Ectodermal cell (in vitro differentiated cells): ENCODE results near the gene RADIL.

ENCODE experiments used
- H3K27ac ChIP-seq: 2 replicates; pipeline ENCODE4 v1.7.0; 2013; ENCODE audit warnings: mild to moderate bottlenecking, low read depth, low read length; ENCODE audit not compliant: insufficient read depth, poor library complexity, severe bottlenecking
- H3K27me3 ChIP-seq: 2 replicates; pipeline ENCODE4 v1.7.0; 2013; ENCODE audit warnings: mild to moderate bottlenecking, low read length; ENCODE audit not compliant: insufficient read depth, control insufficient read depth, poor library complexity, severe bottlenecking
- H3K36me3 ChIP-seq: one replicate; pipeline ENCODE4 v1.7.0; 2013; ENCODE audit warnings: low read length; ENCODE audit not compliant: control insufficient read depth, insufficient read depth
- H3K4me1 ChIP-seq: one replicate; pipeline ENCODE4 v1.7.0; 2013; ENCODE audit warnings: low read length; ENCODE audit not compliant: control insufficient read depth, insufficient read depth
- H3K4me3 ChIP-seq: 2 replicates; pipeline ENCODE4 v1.7.0; 2013; ENCODE audit warnings: low read depth, low read length, control low read depth; ENCODE audit not compliant: insufficient read depth
- H3K9me3 ChIP-seq: 2 replicates; pipeline ENCODE4 v1.7.0; 2013; ENCODE audit warnings: mild to moderate bottlenecking, low read length, moderate library complexity; ENCODE audit not compliant: control insufficient read depth
- WGBS, 2 experiments: methylation state at CpG; one replicate each; pipeline ENCODE4 v1.1.7; 2013; ENCODE audit warnings: missing lambda C conversion rate in 2 of 2; 5-methylcytosine and 5-hydroxymethylcytosine counted together

The RADIL gene

GRCh38 chr7:4871930-4872675, 11.4 kb downstream of the RADIL start:
- no peak overlapping the region for H3K4me3 ChIP-seq
- no peaks in the 10 kb centered on the region for H3K36me3 ChIP-seq
- 76 to 79% methylated on average over 19 of the region's 19 CpGs for WGBS, 2 experiments
- no peaks in the 10 kb centered on the region for H3K9me3 ChIP-seq
- no peak overlapping the region for H3K27ac ChIP-seq
- no peaks in the 10 kb centered on the region for H3K27me3 ChIP-seq
- H3K4me1 ChIP-seq, result peaks cover 4% of the 10 kb centered on the region

- H3K4me1 ChIP-seq, result peaks cover 4% of the 10 kb centered on the region
These were observed 12.3 kb downstream of the RADIL start for GRCh38 chr7:4871056-4871680.

DNA sequence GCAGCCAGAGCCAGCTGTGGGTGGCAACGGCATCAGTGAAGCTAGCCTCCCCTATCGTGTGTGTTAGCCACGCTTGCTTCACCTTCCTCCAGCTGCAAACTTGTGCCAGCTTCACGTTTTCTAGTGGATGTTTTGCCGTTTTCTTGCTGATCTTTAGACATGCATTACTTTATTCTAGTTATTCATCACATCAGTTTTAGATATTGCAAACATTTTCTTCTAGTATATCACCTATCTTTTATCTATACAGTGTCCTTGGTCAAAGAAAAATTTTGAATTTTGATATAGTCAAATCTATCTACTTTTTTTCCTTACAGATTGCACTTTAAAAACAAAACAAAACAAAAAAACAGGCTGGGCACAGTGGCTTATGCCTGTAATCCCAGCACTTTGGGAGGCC, 15.0 kb downstream of the RADIL start:
- no peak overlapping the region for H3K4me3 ChIP-seq
- 89 to 94% methylated on average over 5 of the region's 5 CpGs for WGBS, 2 experiments
- H3K27ac ChIP-seq, result no peak overlapping the region
- H3K27me3 ChIP-seq, result peaks cover 3% of the 10 kb centered on the region
- no peaks in the 10 kb centered on the region for H3K9me3 ChIP-seq
- H3K4me1 ChIP-seq, result peaks cover 4% of the 10 kb centered on the region
- no peaks in the 10 kb centered on the region for H3K36me3 ChIP-seq

More at GRCh38 chr7:4871056-4871680, 12.3 kb downstream of the RADIL start:
- Histone ChIP-seq H3K9me3 (no peaks in the 10 kb centered on the region), H3K27ac (no peak overlapping the region), H3K27me3 (no peaks in the 10 kb centered on the region), H3K4me3 (no peak overlapping the region), H3K36me3 (no peaks in the 10 kb centered on the region)
- 90 to 92% methylated on average over 23 of the region's 23 CpGs for WGBS, 2 experiments

DNA sequence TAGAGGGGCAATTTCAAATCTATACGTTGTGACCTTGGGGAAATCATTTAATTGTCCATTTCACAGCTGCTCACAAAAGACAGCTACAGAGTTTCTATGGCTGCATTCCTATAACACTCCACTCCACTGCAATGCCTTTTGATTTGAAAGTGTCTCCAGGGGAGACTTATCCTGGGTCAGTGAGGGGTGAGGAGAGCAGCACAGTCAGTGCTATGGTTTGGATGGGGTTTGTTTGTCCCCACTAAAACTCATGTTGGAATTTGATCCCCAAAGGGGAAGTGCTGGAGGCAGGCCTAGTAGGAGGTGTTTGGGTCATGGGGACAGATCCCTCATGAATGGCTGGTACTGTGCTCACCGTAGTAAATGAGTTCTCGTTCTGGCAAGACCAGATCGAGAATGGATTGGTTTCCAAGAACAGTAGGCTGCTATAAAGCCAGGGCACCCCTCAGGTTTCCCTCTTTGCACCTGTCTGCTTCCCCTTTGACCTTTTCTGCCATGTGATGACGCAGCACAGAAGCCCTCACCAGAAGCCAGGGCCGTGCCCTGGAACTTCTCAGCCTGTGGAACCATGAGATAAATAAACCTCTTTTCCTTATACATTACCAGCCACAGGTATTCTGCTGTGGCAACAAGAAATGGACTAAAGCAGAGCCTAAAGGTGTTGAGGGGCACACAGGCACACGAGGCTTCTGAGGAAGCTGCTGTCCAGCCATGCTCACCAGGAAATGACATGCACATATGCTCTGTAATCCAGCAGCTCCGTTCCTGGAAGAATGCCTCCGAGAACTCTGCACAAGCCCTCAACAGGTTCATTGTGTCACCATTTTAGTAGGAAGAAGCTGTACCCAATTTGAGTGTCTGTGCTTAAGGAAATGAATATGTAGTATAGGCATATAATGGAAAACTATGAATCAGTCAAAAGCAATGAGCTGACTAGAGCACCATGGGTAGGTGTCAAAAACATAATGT, 16.7 kb downstream of the RADIL start:
- Histone ChIP-seq H3K36me3 (no peaks in the 10 kb centered on the region), H3K9me3 (no peaks in the 10 kb centered on the region), H3K4me1 (no peaks in the 10 kb centered on the region), H3K4me3 (no peak overlapping the region), H3K27ac (no peak overlapping the region), H3K27me3 (peaks cover 7% of the 10 kb centered on the region)
- WGBS, 2 experiments, result 90% methylated on average over 8 to 9 of the region's 9 CpGs

GRCh38 chr7:4862156-4862555, 21.4 kb downstream of the RADIL start:
- Histone ChIP-seq H3K27me3 (peaks cover 34% of the 10 kb centered on the region), H3K9me3 (no peaks in the 10 kb centered on the region), H3K4me3 (peak overlapping the region; percentile 34), H3K36me3 (no peaks in the 10 kb centered on the region), H3K4me1 (no peaks in the 10 kb centered on the region), H3K27ac (no peak overlapping the region)
- WGBS, 2 experiments, result 90 to 92% methylated on average over 14 of the region's 14 CpGs

DNA sequence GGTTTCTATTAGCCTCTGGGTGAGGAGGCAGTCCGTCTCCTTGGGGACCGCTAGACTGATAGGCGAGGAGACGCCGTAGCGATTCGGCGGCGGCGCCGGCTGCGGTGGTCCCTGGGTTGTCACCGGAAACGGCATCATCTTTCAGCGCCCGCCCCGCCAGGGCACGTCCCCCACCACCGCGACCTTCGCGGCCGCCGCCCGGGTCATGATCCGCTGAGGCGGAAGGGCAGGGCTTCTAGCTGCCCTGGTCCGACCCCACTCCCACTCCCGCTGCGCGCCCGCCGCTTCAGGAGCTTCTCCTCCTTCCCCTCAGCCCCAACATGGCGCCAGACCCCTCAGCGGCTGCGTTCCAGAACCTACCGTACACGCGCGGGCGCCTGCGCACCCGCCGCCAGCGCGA, 21.8 kb downstream of the RADIL start, which contains the start of gene PAPOLB:
PAPOLB (minus strand) TSS at position 358 of the 400 bp plus-strand sequence; CDS start at position 138, 220 bp downstream.
- Histone ChIP-seq H3K9me3 (no peaks in the 10 kb centered on the region), H3K4me3 (peak within 1 kb of the TSS; percentile 34), H3K4me1 (no peaks in the 10 kb centered on the region), H3K36me3 (no peaks in the 10 kb centered on the region), H3K27me3 (peaks cover 34% of the 10 kb centered on the region), H3K27ac (no peak within 1 kb of the TSS)
- WGBS, 2 experiments, result 18 to 23% methylated on average over 46 of the region's 46 CpGs

GRCh38 chr7:4861227-4861626, 22.3 kb downstream of the RADIL start:
- peak overlapping the region; percentile 34 for H3K4me3 ChIP-seq
- no peaks in the 10 kb centered on the region for H3K36me3 ChIP-seq
- 87 to 88% methylated on average over 11 of the region's 11 CpGs for WGBS, 2 experiments
- H3K4me1 ChIP-seq, result no peaks in the 10 kb centered on the region
- H3K27ac ChIP-seq, result no peak overlapping the region
- H3K9me3 ChIP-seq, result no peaks in the 10 kb centered on the region
- H3K27me3 ChIP-seq, result peaks cover 34% of the 10 kb centered on the region

- Histone ChIP-seq H3K27me3 (peaks cover 31% of the 10 kb centered on the region), H3K4me3 (no peak overlapping the region), H3K9me3 (no peaks in the 10 kb centered on the region), H3K27ac (no peak overlapping the region), H3K36me3 (no peaks in the 10 kb centered on the region), H3K4me1 (no peaks in the 10 kb centered on the region)
- 92% methylated on average over 3 of the region's 3 CpGs for WGBS, 2 experiments
These were observed 26.3 kb downstream of the RADIL start for GRCh38 chr7:4857189-4857588.

DNA sequence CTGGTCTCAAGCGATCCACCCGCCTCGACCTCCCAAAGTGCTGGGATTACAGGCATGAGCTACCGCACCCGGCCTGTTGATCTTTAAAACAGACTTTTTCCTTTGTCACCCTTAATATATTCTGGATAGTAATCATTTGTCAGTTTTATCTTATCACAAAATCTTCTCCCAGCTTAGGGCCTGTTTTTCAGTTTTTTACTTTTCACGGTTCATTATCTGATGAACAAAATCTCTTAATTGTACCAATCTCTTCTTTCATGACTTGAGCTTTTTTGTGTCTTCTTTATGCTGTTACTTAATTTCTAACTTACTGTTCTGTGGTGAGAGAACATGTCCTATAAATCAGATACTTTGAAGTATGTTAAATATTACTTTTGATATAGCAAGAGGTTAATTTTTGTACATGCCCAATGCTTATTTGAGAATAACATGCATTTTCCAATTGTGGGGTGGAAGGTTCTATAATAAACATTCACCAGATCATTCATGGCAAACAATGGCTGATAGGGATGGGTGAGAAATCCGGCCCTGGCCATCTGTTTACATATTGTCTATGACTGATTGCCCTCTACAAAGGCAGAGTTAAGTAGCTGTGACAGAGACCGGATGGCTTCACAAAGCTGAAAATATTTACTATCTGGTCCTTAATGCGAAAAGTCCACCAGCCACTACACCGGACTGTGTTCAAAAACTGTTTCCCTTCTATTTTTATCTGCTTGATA, 27.0 kb downstream of the RADIL start:
- H3K4me1 ChIP-seq, result no peaks in the 10 kb centered on the region
- H3K9me3 ChIP-seq, result no peaks in the 10 kb centered on the region
- H3K4me3 ChIP-seq, result no peak overlapping the region
- H3K27ac ChIP-seq, result no peak overlapping the region
- 94% methylated on average over 8 to 10 of the region's 10 CpGs for WGBS, 2 experiments
- peaks cover 25% of the 10 kb centered on the region for H3K27me3 ChIP-seq
- no peaks in the 10 kb centered on the region for H3K36me3 ChIP-seq
